ENCODE data around the gene GPC2.
A peak's percentile ranks its signal among the peaks of the same experiment; 100 is the strongest.
"Not testable (repeated sequence)": the region's sequence is repeated elsewhere in the genome, so short reads cannot be mapped to it uniquely, and the experiment has no call there.

Gene GPC2, protein sequence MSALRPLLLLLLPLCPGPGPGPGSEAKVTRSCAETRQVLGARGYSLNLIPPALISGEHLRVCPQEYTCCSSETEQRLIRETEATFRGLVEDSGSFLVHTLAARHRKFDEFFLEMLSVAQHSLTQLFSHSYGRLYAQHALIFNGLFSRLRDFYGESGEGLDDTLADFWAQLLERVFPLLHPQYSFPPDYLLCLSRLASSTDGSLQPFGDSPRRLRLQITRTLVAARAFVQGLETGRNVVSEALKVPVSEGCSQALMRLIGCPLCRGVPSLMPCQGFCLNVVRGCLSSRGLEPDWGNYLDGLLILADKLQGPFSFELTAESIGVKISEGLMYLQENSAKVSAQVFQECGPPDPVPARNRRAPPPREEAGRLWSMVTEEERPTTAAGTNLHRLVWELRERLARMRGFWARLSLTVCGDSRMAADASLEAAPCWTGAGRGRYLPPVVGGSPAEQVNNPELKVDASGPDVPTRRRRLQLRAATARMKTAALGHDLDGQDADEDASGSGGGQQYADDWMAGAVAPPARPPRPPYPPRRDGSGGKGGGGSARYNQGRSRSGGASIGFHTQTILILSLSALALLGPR

DNA sequence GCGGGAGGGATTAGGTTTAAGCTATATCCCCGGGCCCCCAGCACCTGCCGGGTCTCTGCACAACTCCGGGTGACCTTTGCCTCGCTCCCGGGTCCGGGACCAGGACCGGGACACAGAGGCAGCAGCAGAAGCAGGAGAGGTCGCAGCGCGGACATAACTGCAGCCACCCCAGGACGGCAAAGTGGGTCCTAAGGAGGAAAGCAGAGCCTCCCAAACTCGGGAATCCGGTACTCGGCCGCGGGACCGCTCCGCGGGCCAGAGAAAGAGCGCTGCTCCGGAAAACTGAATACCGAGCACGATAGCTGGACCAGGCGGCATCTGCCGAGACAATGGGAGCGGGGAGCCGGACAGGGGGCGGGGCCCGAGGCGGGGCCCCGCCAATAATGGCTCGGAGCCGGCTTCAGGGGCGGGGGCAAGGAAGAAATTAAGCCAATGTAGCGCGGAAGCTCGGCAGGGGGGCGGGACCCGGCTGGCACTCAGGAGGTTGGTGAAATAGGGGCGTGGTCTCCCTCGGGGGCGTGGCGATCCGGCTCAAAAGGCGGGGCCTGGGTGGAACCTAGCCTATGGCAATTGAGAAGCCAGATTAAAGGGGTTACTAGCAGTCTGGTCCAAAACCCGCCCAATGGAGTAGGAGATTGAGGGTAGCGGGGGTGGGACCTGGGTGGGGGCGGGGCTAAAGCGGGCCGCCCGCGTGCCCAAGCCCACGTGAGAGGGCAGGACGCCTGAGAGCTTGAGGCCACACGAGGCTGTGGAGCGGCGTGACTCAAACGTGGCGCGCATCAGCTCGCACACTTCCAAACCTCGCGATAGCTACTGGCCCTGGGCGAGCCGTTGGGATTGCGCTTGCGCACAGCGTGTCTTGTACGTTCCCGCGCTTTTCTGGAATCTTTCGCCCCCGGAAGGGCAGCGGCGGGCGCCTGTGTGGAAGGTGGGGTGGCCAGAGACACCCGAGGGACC, at the start of gene GPC2, which contains the start of gene STAG3:
GPC2 (minus strand) TSS at position 337 of the 957 bp plus-strand sequence; CDS start at position 155, 182 bp downstream.
STAG3 (plus strand) TSS at position 874 of the 957 bp plus-strand sequence. CDS start 2,639 bp downstream, outside the sequence.
- peak; percentile 97 to 99 for DNase-seq

DNA sequence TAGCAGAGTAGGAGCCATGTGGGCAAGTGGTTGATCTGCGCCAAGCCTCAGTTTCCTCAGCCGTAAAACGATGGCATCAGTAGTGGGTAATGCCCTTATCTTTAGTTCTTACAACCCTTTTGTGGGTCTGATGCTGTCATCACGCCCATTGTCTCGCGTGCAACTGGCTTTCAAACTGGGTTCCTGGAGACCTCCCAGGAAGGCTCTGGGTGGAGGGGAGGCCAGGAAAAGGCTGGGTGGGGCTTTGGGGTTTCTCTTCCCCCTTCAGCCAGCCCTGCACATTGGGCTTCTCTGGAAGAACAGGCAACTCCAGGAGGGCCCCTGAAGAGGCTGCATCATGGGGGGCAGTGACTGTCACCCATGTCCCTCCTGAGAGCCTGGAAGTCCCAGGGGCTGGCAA, 47.7 kb upstream of the GPC2 start:
- DNase-seq: not testable (repeated sequence)

DNA sequence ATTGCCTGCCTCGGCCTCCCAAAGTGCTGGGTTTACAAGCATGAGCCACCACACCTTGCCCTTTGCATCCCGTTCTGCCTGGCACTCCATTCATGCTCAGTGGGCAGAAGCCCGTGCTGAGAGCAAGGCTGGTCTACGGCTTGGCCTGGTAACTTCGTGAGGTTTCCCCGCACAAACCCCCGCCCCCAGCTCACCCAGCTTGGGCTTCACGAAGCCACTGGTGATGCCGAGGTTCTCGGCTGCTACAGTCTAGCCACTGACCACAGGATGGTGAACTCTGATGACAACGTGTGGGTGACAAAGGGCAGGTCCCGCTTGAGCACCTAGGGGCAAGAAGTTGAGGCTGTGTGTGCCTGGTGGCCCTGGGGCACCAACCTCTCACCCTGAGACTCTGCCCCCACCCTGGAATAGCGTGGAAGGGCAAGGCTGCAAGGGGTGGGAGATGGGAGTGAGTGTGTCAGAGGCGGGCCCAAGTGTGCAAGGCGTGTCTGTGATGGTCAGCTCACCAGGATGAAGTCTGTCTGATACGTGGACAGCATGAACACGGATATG, 46.3 kb upstream of the GPC2 start:
- not testable (repeated sequence) for DNase-seq

DNA sequence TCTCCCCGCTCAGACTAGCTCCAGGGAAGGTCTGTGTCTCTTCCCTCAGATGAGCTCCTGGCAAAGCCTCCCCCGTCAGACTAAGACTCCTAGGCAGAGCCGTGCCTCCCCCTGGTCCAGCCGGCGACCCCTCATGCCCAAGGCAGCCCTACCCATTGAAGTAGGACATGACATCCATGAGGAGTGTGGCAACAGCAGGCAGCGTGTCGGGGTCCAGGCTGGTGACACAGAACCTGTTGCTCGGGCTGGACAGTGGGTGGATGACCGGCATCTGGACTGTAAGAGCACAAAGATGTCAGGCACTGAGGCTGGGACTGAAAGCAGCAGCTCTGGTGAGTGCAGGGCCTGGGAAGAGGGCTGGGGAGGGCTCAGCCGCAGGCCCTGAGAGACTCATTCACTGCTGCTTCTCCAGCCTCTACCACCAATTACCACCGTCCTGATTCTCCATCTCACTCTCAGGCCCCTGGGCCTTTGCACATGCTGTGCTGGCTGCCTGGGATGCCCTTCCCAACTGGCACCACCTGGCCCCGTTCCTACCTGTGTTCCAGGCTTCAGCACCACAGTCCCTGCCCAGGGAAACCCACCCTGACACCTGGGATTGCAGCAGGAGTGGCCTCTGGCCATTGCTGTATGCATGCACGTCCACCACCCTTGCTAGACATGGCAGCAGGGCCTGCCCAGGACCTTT, 45.4 kb upstream of the GPC2 start:
- no peak for DNase-seq

DNA sequence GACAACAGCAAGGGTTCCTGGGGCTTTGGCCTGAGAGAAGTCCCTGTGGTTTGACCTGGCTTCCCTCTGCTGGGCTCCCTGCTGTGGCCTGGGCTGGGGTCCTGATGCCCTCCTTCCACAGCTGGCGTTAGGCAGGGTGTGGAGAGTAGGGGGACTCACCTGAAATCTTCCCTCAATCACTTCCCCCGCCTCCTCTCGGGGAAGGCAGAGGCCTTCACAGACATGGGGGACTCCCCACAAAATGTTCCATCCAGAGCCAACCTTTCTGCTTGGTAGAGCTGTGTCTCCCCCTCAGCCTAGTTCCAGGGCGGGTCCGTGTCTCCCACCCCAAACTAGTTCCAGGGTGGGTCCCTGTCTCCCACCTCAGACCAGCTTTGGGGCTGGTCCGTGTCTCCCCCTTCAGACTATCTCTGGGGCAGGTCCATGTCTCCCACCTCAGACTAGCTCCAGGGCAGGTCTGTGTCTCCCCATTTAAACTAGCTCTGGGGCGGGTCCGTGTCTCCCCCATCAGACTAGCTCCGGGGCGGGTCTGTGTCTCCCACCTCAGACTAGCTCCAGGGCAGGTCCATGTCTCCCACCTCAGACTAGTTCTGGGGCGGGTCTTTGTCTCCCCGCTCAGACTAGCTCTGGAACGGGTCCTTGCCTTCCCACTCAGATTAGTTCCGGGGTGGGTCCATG, 44.7 kb upstream of the GPC2 start:
- peak in 1 of 2 donors; percentile 43 for DNase-seq

DNA sequence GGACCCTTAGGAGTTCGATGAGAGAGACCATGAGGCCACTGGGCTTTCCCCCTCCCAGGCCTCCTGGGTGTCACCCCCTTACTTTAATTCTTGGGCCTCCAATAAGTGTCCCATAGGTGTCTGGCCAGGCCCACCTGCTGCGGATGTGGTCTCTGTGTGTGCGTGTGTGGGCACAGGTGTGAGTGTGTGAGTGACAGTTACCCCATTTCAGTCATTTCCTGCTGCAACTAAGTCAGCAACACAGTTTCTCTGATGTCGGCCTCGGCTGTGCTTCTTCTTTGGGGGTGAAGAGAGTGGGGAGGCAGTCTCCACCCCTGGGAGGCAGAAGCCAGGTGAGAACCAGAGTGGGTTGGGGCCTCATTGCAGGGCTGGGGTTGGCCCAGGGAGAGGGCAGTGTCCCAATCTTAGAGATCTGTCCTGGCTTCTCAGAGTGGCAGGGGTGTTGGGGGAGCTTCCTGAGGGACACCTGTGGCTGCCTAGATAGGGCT, 44.1 kb upstream of the GPC2 start:
- DNase-seq: peak; percentile 67 to 82

DNA sequence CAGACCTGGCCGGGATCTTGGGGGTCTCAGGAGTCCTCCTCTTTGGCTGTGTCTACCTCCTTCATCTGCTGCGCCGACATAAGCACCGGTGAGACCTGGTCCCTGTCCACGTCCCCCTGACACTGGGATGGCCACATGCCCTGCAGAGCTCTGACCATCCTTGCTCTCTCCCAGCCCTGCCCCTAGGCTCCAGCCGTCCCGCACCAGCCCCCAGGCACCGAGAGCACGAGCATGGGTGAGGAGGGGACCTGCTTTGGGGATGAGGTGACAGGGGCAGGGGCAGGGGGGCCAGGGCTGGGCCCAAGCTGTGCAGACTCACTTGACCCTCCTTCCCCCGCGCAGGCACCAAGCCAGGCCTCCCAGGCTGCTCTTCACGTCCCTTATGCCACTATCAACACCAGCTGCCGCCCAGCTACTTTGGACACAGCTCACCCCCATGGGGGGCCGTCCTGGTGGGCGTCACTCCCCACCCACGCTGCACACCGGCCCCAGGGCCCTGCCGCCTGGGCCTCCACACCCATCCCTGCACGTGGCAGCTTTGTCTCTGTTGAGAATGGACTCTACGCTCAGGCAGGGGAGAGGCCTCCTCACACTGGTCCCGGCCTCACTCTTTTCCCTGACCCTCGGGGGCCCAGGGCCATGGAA, 43.5 kb upstream of the GPC2 start:
- no peak for DNase-seq

DNA sequence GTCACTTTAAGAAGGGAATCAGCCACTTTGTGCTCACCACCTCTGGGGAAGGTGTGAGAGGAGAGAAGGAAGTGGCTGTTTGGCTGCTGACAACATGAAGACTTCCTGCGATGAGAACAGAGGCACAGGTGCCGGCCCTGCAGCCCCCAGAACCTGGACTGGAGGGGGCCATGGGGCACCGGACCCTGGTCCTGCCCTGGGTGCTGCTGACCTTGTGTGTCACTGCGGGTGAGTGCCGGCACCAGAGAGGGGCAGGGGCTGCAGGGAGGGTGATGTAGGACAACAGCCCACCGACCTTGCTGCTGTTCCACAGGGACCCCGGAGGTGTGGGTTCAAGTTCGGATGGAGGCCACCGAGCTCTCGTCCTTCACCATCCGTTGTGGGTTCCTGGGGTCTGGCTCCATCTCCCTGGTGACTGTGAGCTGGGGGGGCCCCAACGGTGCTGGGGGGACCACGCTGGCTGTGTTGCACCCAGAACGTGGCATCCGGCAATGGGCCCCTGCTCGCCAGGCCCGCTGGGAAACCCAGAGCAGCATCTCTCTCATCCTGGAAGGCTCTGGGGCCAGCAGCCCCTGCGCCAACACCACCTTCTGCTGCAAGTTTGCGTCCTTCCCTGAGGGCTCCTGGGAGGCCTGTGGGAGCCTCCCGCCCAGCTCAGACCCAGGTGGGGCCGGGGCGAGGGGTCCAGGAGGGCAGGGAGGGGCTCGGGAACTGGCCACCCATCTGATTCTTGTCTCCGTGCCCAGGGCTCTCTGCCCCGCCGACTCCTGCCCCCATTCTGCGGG, 42.8 kb upstream of the GPC2 start, which contains the start of gene PVRIG:
PVRIG (plus strand) TSS at position 149 of the 785 bp plus-strand sequence; CDS start at position 171, 22 bp downstream.
- peak in 1 of 2 donors; percentile 32 for DNase-seq

DNA sequence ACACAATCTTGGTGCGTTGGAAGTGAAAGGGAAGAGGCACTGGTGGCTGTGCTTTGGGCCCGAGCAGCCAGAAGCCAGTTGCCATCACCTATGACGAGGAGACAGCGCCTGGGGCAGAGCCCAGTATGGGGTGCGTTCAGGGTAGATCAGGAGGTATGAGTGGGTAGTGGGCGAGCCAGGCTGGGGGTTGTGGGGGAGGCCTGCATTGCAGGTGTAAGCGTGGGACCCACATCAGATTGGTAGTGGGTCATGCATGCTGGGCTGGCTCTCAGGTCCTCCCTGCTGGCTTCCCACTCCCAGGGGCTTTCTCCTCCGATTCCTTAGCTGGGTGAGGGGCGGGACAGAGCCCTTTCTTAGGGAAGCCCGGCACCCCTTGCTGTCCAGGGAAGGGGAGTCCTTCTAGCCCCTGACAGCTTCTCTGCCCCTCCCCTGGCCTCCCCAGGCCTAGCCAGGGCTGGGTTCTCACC, 42.1 kb upstream of the GPC2 start:
- DNase-seq: peak in 1 of 2 donors; percentile 52

DNA sequence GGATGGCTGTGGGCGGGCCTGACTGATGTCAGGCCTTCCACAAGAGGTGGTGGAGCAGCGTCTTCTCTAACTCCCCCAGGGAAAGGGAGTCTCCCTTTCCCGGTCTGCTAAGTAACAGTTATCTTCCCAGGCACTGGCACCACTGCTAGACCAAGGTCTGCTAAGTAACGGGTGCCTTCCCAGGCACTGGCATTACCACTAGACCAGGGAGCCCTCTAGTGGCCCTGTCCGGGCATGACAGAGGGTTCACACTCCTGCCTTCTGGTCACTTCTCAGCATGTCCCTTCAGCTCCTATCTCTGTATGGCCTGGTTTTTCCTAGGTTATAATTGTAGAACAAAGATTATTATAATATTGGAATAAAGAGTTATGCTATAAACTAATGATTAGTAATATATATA, 40.8 kb upstream of the GPC2 start:
- DNase-seq: peak; percentile 72 to 78

DNA sequence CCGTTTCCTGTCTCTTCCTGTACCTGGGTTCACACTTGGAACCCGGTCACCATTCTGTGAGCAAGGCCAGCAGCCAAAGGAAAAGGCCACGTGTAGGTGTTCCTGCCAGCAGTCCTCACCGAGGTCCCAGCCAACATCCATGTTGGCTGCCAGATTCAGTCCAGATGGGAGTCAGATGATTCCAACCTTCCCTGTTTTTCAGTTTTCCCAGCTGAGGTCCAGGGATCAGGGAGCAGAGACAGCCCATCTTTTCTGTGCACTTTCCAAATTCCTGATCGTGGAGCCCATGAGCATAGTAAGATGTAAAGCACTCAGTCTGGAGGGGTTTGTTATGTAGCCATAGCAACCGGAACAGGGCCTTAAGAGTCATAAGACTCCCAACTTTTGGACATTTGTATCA, 38.7 kb upstream of the GPC2 start:
- no peak for DNase-seq

DNA sequence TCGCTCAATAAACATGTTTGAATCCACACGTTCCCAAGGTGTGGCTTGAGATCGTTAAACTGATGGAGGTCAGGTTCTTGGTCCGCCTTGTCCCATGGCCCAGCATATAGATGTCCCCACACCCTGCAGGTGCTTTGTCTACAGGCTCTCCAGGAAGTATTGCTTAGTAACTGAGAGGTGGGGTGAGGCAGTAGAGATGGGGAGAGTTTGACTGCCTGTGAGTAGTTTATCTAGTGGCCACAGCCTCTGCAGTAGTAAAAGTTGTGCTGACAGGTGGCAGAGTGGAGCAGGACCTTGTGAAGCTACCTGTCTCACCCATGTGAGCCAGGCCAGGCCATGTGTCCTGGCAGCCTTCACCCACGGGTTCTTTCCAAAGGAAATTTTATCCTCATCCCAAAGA, 37.2 kb upstream of the GPC2 start:
- DNase-seq: not testable (repeated sequence)

DNA sequence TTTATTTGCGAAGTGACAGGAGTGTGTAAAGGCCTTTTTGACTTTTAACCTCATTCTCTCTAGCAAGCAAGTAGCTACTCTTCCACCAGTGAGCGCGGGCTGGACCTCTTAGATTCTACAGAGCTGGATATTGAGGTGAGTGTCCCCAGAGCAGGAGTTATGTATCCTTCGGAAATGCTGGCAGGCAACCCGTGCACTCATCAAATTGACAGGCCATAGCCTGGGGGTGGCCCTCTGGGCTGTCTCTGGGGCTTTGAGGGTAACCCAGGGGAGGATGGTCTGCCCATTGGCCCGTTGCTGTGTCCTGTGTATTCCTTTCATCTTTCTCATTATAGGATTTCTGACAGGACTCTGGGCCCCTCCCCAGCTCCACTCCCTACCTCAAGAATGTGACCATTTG, 36.5 kb upstream of the GPC2 start:
- DNase-seq: no peak

DNA sequence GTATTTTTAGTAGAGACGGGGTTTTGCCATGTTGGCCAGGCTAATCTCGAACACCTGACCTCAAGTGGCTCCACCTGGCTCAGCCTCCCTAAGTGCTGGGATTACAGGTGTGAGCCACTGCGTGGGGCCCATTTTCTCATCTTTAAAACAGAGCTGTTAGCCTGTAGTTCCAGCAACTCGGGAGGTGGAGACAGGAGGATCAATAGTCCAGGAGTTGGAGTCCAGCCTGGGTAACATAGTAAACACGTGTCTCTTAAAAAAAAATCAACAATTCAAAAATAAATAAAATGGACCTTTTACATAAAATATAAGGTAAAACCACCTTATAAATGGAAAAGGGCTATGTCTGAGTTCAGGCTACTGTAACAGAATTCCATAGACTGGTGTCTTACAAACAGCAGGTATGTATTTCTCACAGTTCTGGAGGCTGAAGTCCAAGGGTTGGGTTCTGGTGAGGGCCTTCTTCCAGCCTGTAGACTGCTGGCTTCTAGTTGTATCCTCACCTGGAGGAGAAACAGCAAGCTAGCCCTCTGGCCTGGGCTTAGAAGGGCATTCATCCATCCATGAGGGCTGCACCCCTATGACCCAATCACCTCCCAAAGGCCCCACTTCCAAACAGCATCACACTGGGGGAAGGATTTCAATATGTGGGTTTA, 35.6 kb upstream of the GPC2 start:
- DNase-seq: no peak

DNA sequence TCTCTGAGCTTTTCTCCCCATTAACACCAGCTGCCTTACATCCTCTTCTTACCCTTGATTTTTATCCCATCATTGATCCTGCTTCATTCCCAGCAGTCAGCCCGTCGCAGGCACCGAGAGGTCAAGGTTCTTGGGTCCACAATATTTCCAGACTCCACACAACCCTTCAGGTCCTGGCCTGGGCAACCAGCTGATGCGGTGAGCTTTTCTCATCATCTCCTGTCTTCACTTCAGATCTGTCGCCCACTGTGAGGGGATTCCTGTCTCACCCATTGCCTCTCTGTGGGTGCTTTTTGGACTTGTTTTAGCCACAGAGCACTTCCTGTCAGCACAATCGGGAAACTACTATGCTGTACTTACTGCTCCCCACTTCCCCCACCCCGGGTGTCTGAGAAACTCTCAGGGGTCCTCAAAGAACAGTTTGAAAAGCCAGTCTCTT, 34.2 kb upstream of the GPC2 start:
- DNase-seq: no peak

DNA sequence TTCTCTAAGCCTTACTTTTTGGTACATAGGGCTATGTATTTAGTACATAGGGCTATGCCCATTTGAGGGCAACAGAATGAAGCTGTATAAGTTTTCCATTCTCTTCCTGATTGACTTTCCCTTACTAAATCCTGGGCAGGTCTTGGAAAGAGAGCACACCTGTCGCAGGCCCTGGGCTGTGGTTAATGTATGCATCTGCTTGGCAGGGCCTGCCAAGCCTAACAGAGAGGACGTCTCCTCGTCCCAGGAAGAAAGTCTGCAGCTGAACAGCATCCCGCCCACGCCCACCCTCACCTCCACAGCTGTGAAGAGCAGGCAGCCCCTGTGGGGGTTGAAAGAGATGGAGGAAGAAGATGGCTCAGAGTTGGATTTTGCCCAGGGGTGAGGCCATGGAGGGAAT, 33.6 kb upstream of the GPC2 start:
- peak in 1 of 2 donors; percentile 28 for DNase-seq

DNA sequence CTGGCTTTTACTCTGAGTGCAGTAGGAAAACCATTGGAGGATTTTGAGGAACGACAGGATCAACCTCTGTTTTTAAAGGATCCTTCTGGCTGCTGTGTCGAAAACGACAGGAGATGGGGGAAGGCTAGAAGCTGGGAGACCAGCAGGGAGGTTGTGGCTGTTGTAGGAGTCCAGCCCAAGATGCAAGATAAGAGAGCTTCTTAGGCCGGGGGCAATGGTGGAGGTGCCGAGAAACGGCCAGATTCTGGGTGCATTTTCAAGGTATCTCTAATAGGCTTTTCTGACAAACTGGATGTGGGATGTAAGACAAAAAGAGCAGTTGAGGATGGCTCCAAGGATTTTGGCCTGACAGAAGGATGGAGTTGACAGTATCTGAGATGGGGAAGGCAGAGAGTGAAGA, 32.3 kb upstream of the GPC2 start:
- DNase-seq: no peak

DNA sequence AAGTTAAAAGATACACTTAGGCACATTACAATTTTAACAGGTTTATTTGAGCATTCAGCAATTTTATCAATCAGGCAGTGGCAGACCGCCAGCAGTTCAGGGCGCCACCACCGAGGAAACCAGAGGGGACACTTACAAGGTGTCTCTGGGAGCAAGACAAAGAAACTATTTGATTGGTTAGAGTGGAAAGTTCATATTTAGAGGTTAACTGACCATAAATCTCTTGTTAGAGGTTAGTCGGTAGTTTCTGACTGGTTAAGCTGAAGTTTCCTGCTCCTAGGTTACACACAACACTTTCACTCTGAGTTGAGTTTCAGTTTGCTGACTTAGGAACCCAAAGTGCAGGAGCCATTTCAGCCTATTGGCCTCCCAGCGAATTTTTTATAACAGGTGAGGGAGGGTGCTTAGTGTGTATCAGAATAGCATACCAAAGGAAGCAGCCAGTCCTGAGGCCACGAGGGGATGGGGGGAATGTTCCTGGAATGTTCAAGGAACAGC, 31.8 kb upstream of the GPC2 start:
- DNase-seq: no peak

DNA sequence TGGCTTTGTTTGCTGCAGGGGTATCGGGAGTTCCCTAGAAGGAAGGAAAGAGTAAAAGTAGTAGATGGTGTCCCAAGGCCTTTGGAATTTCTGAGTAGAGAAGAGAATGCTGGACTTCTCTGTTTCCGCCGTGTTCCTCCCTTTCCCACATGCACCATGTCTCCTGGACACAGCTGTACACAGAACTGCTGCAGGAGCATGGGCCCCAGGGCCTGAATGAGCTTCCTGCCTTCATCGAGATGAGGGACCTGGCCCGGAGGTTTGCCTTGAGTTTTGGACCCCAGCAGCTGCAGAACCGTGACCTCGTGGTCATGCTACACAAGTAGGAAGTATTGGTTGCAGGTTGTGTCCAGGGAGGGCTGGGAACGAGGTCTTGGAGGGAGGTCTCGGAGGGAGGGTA, 27.3 kb upstream of the GPC2 start:
- DNase-seq: no peak
